Measurements from ENCODE around the gene STAC2.

The STAC2 gene

DNA sequence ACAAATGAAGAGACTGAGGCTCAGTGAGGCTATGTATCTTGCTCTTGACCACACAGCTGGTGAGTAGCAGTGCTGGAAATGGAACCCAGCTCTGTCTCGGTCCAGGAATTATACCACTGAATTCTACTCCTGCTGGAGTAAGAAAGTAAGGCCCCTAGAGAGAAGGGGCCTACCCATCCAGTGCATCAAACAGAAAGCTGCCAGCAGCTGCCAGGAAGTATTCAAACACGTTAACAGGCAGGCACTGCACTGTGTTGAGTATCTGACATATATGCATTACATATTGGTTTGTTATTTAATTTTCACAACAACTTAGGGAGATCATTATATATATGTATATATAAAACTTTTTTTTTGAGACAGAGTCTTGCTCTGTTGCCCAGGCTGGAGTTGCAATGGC, 63.8 kb downstream of the STAC2 start:
- no peak for DNase-seq (ENCODE audit: low read depth)

Measured in GM04503 (cell line).